Measurements from ENCODE around the gene METTL17.
"Not testable (repeated sequence)": the region's sequence is repeated elsewhere in the genome, so short reads cannot be mapped to it uniquely, and the experiment has no call there.

METTL17 gene

DNA sequence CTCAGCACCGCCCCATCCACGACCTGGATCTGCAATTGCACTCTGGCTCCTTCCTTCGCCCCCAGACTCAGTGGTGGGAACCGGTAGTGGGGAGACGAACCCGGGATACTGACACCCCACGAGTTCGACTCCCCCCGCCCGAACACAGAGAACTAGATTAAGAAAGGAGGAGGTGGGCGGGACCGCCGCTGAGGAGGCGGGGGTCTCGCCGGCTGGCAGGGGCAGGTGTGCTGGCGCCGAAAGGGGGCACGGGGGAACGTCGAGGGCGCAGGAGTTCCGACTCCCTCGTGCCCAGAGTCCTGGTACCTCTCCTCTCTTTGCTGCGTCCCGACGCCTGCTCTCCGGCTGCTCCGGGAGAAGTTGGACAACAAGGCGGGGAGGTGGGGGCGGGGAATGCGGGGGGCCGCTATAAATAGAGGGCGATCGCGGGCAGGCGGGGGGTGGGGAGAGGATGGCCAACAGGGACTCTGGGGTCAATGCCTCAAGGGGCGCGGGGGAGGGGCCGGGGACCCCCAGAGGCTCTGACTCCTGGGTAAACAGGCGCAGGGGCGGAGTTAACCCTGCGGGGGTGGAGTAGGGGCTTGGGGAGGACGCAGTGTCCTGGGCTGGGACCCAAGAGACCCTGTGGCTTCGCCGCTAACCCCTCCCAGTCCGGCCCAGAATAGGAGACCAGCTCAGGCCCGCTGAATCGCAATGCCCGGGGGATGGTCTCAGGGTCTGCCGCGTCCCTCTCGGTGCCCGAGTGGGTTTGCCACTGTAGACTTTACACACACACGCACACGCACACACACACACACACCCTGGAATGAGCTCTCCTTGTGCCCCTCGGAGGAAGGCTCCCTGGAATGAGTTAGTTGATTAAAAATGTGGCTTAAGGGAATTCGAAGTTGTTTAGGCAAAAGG lies 35.8 kb downstream of the METTL17 start:
- FAIRE-seq = no peak

DNA sequence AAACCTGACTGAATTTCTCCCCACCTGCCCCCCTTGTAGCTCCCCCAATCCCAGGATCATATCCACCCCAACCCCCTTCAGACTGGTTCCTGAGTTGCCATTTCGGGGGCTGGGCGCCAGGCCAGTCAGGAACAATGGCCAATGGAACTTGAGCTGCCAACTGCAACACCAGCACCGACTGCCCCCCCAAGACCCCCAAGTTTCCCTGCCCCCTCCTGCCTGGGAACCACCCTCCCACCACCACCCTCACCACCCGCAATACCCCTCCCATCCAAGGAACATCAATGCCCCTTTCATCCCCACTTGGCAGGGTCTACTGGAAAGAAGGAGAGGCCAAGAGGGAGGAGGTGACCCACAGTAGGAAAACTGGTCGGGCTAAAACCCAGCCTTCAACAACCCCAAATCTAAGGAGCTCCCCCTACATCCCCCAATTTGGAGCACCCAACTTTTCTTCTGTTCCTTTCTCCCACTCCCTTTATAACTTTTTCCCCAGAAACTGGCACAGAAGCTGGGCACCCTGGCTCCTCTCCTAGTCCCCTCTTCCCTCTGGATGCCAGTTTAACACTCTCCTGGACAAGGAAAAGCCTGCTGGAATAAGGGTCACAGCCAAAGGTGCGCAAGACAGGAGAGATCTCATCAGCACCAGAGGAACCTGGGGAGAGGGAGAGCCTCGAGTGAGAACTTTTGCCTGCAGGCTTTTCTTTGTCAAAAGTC lies 36.7 kb downstream of the METTL17 start:
- no peak for FAIRE-seq

DNA sequence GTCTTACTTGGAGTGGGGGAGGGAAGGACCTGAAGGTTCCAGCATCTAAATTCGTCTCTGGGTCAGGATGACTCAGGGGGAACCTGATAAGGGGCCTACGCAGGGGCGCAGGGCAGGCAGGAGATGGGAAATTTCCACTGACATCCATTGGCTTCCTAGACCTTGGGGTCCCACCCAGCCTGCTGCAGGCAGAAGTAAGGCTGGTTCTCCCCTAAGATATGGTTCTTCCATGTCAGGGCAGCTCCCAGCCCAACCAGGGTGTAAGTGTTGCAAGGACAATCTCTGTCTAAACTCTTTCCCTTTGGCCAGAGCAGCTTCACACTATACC lies 37.2 kb downstream of the METTL17 start:
- no peak for FAIRE-seq

DNA sequence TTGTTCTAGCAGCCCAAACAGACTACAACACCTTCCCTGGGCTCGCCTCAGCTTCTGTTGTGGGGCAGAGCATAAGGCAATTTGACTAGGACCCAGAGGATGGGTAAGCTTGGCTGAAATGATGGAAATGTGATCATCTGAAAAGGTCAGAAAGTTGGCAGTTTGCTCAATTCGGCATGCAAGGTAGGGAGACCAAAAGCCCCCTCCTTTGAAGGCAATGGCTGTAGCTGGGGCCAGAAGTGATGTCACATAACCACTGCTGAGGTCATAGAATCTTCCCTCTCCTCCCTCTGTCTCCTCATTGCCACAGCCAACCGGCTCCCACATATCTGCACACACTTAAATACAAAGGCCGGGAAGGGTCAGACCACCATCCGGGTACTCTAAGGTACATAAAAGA lies 40.1 kb downstream of the METTL17 start, which contains the start of gene TPPP2:
TSS of gene TPPP2 (plus strand) at position 301 of the 400 bp plus-strand sequence. CDS start 365 bp downstream, outside the sequence.
- no peak for FAIRE-seq

GRCh38 chr14:21030531-21030930 lies 40.8 kb downstream of the METTL17 start:
- no peak for FAIRE-seq

- no peak for FAIRE-seq
Measured at GRCh38 chr14:21032326-21033132, 42.7 kb downstream of the METTL17 start.

DNA sequence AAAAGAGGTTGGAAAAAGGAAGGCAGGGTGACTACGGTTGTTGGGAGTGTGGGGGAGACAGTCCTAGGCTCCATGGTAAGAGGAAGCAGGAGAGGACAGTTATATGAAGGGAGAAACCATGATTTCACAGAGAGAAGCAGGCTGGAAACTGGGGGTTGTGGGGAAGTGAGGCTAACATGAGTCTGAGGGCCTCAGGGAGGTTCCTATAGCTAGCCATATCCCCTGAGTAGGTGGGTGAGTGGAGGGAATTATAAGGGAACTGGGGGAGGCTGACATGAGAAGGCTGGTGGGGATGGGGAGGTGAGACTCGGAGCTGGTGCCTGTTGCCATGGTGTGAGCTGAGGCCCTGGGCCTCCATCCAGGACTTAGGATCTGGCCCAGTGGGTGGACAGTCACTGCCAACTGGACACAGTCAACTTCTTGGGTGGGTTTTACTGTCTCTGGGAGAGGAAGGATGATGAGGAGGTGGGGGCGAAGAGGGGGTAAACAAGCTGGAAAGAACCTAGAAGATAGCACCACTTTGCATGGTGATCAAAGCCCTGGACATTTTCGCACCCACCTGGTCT lies 43.4 kb downstream of the METTL17 start:
- FAIRE-seq = no peak

DNA sequence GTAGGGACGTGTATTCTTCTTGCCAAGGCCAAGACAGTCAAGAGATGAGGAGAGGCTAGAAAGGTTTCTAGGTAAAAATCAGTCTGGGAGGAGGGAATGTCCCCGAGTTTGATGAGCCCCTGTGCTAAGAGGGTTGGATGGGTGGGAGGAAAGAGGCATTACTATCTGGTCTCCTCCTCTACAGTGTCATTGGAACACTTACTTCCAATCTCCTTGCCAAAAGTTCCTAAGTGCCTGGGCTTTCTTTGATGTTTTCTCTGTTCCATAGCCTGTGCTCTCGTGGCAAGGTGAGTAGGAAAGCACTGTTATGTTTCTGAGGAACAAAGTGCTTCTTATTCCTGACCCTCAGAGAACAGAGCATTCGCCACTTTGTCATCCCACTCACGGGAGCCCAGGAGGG lies 44.9 kb downstream of the METTL17 start, which contains the start of gene RNASE13:
TSS of gene RNASE13 (minus strand) at position 101 of the 400 bp plus-strand sequence. CDS start 519 bp downstream, outside the sequence.
- no peak for FAIRE-seq

- FAIRE-seq = no peak
Measured at GRCh38 chr14:21036751-21037150, 47.0 kb downstream of the METTL17 start.

DNA sequence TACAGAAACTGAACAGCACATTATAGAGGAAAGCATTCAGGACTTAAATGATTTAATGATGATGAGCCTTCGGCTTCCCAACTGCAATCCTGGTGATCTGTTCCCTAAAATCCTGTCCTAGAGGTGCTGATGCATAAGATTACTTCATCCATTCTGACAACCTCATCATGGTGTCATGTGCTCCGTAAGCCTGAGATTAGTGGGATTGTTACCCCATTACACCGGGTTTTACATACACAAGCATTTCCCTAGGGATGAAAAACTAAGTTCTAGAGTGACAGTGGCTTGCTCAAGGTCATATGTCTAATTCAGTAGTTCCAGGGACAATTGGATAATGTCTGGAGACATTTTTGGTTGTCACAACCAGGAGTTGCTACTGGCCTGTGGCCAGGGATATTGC lies 47.4 kb downstream of the METTL17 start:
- no peak for FAIRE-seq

GRCh38 chr14:21038441-21039422 lies 49.0 kb downstream of the METTL17 start:
- FAIRE-seq = no peak

GRCh38 chr14:21039585-21040369 lies 50.0 kb downstream of the METTL17 start:
- FAIRE-seq = no peak

- FAIRE-seq = no peak
Measured at GRCh38 chr14:21040370-21040925, 50.7 kb downstream of the METTL17 start.

- not testable (repeated sequence) for FAIRE-seq
Measured at GRCh38 chr14:21040941-21041340, 51.2 kb downstream of the METTL17 start.

DNA sequence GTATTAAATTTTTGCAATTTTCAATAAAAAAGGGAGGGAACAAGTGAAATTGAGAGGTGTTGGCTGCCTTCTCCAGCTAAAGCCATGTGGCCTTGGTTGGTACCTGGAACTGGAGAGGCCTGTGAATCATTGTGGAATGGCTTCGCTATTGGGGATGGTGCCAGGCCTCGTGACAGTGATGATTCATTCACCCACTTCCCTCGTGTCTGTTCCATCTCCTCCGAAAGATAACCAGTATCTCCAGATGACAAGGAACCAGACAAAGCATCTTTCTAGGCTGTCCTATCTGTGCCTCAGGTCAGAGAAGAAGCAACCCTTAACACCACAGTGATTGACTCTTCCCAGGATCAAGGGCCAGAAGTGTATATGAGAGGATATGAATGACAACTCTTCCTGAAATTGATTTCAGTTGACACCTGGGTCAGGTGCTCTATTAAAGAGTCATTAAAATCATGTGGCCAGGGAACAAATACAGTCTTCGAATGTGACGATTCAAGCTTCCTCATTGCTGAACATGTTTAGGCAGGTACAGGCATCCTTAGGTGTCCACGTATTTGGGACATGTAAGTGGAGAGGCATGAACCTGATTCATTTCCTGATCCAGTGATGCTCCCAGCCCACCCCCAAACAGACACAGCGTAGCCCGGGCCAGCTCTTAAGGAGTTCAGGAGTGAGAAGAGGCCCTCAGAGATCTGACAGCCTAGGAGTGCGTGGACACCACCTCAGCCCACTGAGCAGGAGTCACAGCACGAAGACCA lies 52.1 kb downstream of the METTL17 start, which contains the start of gene RNASE7:
TSS of gene RNASE7 (plus strand) at position 687 of the 758 bp plus-strand sequence. CDS start 631 bp downstream, outside the sequence.
- no peak for FAIRE-seq

DNA sequence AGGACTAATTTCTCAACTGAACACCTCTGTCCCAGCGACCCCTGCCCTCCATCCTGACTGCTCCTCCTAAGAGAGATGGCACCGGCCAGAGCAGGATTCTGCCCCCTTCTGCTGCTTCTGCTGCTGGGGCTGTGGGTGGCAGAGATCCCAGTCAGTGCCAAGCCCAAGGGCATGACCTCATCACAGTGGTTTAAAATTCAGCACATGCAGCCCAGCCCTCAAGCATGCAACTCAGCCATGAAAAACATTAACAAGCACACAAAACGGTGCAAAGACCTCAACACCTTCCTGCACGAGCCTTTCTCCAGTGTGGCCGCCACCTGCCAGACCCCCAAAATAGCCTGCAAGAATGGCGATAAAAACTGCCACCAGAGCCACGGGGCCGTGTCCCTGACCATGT lies 53.1 kb downstream of the METTL17 start:
- no peak for FAIRE-seq

GRCh38 chr14:21043387-21043973 lies 53.7 kb downstream of the METTL17 start:
- FAIRE-seq = no peak

DNA sequence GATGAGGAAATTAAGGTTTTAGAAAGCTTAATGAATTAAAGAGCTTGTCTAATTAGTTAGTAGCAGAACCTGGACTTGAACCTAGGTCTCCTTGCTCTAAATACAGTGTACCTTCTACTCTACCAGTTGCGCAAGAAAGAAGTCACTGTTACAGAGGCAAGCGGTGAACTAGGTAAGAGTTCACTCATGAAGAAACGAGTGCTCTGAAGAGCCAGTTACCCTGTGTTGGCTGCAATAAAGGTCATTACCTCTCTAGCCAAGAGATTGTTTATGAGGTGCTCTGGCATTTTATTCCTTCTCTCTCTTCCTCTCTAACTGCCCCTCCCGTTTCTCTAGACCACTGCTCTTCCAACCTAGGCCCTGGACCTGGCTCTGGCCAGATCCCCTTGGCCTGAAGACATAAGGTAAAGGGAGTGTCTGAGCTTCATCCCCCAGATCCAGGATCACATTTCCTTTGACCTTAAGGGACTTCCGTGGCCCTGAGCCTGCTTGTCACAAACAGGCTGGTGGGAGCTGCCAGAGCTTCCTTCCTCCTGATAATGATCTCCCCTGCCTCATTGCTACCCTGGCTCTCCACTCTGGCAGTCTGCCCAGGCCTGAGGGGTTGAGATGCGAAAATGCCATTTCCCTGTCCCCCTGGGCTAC lies 54.3 kb downstream of the METTL17 start:
- FAIRE-seq = no peak
